Measurements from ENCODE around the gene ITGA3.
"Not testable (repeated sequence)": the region's sequence is repeated elsewhere in the genome, so short reads cannot be mapped to it uniquely, and the experiment has no call there.

Gene ITGA3

DNA sequence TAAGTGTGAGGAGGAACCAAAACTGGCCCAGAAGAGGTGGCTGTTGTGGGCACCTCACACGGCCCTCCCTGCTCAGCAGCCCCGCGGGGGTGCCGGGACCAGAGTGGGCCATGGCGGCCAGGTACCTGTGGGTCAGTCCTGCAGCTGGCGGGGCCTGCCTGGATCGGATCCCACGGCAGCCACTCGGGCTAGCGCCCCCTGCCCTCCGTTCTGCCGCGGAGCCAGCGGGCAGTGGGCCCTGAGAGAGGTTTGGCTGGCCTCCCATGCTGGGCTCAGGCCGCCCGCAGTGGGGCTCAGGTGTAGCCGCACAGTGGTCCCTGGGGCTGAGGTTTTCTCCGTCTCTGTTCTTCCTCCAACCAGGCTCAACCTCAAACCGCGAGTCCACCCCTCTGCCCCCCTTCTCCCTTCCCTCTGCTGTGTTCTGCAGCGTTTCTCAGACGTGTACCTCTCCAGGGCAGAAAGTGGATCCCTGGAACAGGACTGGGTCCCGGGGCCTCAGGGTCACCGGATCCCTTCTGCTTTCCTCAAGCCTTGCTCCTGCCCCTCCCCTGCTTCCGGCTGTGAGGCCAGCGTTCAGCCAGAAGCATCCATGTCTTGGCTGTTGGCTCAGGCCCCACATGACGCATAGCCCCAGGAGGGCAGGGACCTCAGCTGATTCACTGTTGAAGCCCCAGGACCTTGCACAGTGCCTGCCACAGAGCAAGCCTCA, 28.6 kb upstream of the ITGA3 start:
- FAIRE-seq (peak; percentile 53), DNase-seq (ENCODE audit: insufficient read length, low spot score) (peak; percentile 91)
- TF ChIP-seq POLR2A (IDR thresholded peaks at IDR 0.05; ENCODE audit: low read depth, low read length), result no peak; the same call in 1 of the 2 replicates

- peak; percentile 45 for TF ChIP-seq POLR2A (IDR thresholded peaks at IDR 0.05; ENCODE audit: low read depth, low read length)
- peak; percentile 20 for FAIRE-seq
- peak; percentile 94 for DNase-seq (ENCODE audit: insufficient read length, low spot score)
Observed at GRCh38 chr17:50027881-50028735, 27.8 kb upstream of the ITGA3 start.

DNA sequence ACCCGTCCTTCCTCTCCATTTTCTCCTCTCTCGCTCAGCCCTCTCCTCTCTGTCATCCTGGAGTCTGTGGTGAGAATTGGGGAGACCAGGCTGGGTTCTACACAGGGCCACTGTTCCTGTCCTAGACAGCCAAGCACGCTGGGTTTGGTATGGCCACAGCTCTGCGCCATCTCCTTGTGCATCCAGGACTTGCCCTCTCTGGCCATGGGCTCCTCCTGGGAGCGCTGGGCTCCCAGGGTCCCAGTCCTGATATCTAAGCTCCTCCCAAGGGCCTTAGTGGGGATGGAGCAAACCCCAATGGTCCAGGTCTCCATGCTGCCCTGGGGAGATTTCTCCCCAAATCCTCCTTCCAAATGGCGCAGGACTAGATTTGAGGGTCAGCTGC, 27.2 kb upstream of the ITGA3 start:
- no peak for DNase-seq (ENCODE audit: insufficient read length, low spot score)
- FAIRE-seq, result no peak
- no peak for TF ChIP-seq POLR2A (IDR thresholded peaks at IDR 0.05; ENCODE audit: low read depth, low read length)

- TF ChIP-seq POLR2A (IDR thresholded peaks at IDR 0.05; ENCODE audit: low read depth, low read length), result no peak
- DNase-seq (ENCODE audit: insufficient read length, low spot score) (no peak), FAIRE-seq (no peak)
Observed at GRCh38 chr17:50029185-50029584, 26.7 kb upstream of the ITGA3 start.

DNA sequence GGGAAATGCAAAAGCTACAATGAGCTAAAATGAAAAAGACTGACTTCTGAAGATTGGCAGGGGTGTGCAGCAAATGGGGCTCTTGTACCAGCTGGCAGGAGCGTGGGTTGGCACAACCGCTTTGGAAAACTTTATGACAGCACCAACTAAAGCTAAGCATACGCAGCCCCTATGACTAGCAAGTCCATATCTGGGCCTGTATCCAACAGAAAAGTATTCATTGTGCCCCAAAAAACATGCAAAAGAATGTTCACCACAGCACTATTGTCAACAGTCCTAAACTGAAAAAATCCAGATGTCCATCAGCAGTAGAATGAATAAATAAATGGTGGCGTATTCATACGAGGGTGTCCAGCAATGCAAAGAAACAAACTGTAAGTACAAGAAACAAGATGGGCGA, 22.6 kb upstream of the ITGA3 start:
- DNase-seq (ENCODE audit: insufficient read length, low spot score), result no peak
- no peak for TF ChIP-seq POLR2A (IDR thresholded peaks at IDR 0.05; ENCODE audit: low read depth, low read length)
- no peak for FAIRE-seq

DNA sequence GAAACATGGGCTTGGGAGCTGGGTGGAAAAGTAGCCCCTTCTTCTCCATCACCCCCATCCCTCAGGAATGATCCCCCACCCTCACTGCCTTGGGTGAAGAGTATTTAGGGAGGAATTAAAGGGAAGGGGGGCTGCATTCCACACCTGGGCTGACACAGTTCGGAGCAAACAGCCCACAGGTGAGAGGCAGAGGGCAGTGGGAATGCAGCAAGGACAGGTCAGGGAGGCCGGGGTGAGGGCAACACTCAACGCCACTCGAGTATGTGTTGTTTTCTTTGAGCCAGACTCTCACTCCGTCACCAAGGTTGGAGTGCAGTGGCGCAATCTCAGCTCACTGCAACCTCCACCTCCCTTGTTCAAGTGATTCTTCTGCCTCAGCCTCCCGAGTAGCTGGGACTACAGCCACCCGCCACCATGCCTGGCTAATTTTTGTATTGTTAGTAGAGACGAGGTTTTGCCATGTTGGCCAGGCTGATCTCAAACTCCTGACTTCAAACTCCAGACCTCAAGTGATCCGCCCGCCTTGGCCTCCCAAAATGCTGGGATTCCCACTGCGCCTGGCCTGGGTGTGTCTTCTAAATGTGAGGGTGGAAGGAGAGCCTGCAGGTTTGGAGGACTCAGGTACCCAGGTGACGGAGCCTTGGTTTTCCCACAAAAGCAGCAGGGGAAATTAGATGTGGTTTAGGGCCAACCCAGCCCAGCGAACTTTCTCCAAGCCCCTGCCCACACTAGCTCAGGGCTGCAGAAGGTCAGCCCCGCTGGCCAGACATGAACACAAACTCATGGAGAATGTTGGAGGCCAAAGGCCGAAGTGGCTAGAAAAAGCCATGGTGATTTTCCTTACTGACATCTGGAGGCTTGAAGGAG, 21.2 kb upstream of the ITGA3 start:
- no peak for TF ChIP-seq POLR2A (IDR thresholded peaks at IDR 0.05; ENCODE audit: low read depth, low read length)
- FAIRE-seq (no peak), DNase-seq (ENCODE audit: insufficient read length, low spot score) (no peak)

DNA sequence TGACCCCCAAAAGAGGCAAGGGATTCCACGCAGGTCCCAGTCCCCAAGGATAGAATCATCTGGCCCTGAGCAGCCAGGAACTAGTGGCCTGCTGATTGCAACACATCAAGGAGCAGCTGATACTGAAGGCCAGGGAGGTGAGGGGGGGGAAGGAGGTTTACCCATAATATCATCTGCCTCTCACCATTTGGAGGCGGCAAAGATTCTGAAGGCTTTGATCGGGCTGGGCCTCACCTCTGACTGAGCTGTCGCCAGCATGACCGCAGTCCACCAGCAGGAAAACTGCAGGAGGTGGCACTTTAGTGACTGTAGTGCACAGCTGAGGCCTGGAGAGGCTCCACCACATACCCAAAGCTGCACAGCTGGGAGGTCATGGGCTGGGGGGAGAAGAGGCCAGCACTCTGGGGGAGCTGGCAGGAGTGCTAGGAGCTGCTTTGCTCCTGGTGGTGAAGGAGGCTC, 20.5 kb upstream of the ITGA3 start:
- DNase-seq (ENCODE audit: insufficient read length, low spot score) (no peak), FAIRE-seq (no peak)
- TF ChIP-seq POLR2A (IDR thresholded peaks at IDR 0.05; ENCODE audit: low read depth, low read length), result no peak

GRCh38 chr17:50035945-50036344, 20.0 kb upstream of the ITGA3 start:
- TF ChIP-seq POLR2A (IDR thresholded peaks at IDR 0.05; ENCODE audit: low read depth, low read length), result no peak
- DNase-seq (ENCODE audit: insufficient read length, low spot score) (no peak), FAIRE-seq (no peak)

DNA sequence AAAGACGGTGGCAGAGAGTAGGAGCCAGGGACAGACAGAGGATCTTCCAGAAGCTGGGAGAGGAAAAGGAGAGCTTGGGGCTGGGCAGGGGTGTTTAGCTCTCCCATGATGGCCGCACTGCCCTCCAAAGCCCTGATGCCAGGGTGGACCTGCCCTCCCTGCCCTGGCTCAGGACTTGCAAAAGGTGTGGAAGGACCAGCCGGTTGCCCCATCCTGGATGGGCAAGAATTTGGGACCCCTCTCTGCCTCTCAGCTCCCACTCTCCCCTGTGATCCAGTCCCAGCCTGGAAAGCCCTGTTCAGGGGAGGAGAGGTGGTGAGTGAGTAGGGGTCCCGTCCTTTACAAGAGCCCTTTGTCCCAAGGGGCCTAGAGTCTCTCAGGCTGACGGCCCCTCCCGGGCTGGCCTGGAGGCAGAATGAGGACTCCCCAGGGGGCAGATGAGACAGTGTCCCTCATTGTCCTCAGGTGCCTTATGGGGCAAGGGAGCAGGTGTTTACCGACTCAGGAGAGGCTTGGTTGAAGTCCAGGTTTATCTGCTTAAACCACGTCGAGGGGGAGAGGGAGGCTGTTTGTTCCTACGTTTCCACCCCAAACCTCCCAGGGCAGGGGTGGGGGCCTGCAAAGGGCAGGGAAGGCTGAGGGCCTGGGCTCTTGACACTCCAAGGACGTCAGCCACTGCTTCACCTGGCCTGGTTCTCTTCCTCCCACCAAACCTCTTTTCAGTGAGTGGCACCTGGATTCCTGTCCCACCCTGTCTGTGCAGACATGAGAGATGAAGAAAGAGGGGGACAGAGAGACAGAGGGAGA, 19.3 kb upstream of the ITGA3 start:
- DNase-seq (ENCODE audit: insufficient read length, low spot score) (no peak), FAIRE-seq (no peak)
- no peak for TF ChIP-seq POLR2A (IDR thresholded peaks at IDR 0.05; ENCODE audit: low read depth, low read length)

GRCh38 chr17:50037321-50038107, 18.4 kb upstream of the ITGA3 start:
- peak; percentile 78 for FAIRE-seq
- peak; percentile 93 for DNase-seq (ENCODE audit: insufficient read length, low spot score)
- TF ChIP-seq POLR2A (IDR thresholded peaks at IDR 0.05; ENCODE audit: low read depth, low read length), result no peak

DNA sequence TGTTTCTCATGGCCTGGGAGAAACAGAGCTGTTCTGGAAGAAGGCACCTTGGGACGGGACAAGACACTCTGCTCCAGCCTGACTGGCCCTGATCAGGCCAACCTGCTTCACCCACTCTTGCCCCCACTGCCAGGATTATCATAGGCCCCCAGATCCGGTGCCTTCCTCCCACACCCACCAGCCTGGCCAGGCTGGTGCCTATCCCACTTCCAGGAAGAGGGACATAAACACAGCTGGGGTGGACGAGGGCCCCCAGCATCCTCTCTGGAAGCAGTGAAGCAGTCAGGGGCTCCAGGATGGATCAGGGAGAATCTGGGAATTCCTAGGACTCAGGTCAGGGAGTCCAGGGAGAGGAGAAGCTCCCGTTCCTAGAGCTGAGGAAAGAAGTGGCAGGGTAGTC, 16.9 kb upstream of the ITGA3 start:
- DNase-seq (ENCODE audit: insufficient read length, low spot score), result no peak
- FAIRE-seq, result no peak
- TF ChIP-seq POLR2A (IDR thresholded peaks at IDR 0.05; ENCODE audit: low read depth, low read length), result no peak

GRCh38 chr17:50040496-50040895, 15.4 kb upstream of the ITGA3 start:
- not testable (repeated sequence) for FAIRE-seq; DNase-seq (ENCODE audit: insufficient read length, low spot score)
